Endothelial cell (in vitro differentiated cells): ENCODE data around the gene EIF2D. TPM values are rescaled to one million over a fixed set of nuclear protein-coding genes. Genes with fewer than 3 reads are reported as not detected.
A peak's percentile ranks its signal among the peaks of the same experiment; 100 is the strongest.

Experiments
- DNase-seq: peaks from one replicate; pipeline ENCODE4 v3.0.0; 2021; ENCODE audit warnings: low spot score
- H3K27ac Mint-ChIP-seq: one replicate; pipeline ENCODE4 v1.8.0; 2021; ENCODE audit warnings: mixed read lengths, inconsistent platforms; ENCODE audit not compliant: unreplicated experiment
- H3K27me3 Mint-ChIP-seq: one replicate; pipeline ENCODE4 v1.8.0; 2021; ENCODE audit warnings: mild to moderate bottlenecking, moderate library complexity, mixed read lengths, inconsistent platforms; ENCODE audit not compliant: unreplicated experiment
- H3K36me3 Mint-ChIP-seq: one replicate; pipeline ENCODE4 v1.8.0; 2021; ENCODE audit warnings: mild to moderate bottlenecking, low read depth, mixed read lengths, inconsistent platforms; ENCODE audit not compliant: unreplicated experiment
- H3K4me1 Mint-ChIP-seq: one replicate; pipeline ENCODE4 v1.8.0; 2021; ENCODE audit warnings: mild to moderate bottlenecking, mixed read lengths, inconsistent platforms; ENCODE audit not compliant: unreplicated experiment
- H3K4me3 Mint-ChIP-seq: one replicate; pipeline ENCODE4 v1.8.0; 2021; ENCODE audit warnings: mild to moderate bottlenecking, mixed read lengths, inconsistent platforms; ENCODE audit not compliant: unreplicated experiment
- H3K9me3 Mint-ChIP-seq: one replicate; pipeline ENCODE4 v1.8.0; 2021; ENCODE audit warnings: mixed read lengths, inconsistent platforms; ENCODE audit not compliant: unreplicated experiment
- long read RNA-seq: library from polyadenylated mRNA; unstranded; transcript quantifications from one replicate; pipeline ENCODE4 v2.0.0, GENCODE V29; 2020; ENCODE audit not compliant: unreplicated experiment
- total RNA-seq: library from RNA; stranded (reverse); fragmentation: NEBNext Ultra II Directional; extraction: Animal tissue kit (Norgen Biotek cat#: 25700); gene quantifications from one replicate; pipeline ENCODE4 v1.2.1, GENCODE V29; 2021; ENCODE audit not compliant: unreplicated experiment
- TF ChIP-seq, protein P1 (sequence below): fragments of 200-600 bp; sonication (generic); IDR thresholded peaks from one replicate; pipeline ENCODE4 v1.5.0; 2021; ENCODE audit warnings: antibody characterized with exemption; ENCODE audit not compliant: unreplicated experiment

Gene EIF2D, protein sequence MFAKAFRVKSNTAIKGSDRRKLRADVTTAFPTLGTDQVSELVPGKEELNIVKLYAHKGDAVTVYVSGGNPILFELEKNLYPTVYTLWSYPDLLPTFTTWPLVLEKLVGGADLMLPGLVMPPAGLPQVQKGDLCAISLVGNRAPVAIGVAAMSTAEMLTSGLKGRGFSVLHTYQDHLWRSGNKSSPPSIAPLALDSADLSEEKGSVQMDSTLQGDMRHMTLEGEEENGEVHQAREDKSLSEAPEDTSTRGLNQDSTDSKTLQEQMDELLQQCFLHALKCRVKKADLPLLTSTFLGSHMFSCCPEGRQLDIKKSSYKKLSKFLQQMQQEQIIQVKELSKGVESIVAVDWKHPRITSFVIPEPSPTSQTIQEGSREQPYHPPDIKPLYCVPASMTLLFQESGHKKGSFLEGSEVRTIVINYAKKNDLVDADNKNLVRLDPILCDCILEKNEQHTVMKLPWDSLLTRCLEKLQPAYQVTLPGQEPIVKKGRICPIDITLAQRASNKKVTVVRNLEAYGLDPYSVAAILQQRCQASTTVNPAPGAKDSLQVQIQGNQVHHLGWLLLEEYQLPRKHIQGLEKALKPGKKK
- total RNA-seq = 32.7 TPM
- long read RNA-seq, transcript EIF2D-201 (15 exons, 2,005 nt) = major isoform, 17 of 19 reads
- long read RNA-seq, partial matches to known transcripts = 1 of 19 reads
- long read RNA-seq, other reads (novel, unspliced or antisense) = 1 of 19 reads

DNA sequence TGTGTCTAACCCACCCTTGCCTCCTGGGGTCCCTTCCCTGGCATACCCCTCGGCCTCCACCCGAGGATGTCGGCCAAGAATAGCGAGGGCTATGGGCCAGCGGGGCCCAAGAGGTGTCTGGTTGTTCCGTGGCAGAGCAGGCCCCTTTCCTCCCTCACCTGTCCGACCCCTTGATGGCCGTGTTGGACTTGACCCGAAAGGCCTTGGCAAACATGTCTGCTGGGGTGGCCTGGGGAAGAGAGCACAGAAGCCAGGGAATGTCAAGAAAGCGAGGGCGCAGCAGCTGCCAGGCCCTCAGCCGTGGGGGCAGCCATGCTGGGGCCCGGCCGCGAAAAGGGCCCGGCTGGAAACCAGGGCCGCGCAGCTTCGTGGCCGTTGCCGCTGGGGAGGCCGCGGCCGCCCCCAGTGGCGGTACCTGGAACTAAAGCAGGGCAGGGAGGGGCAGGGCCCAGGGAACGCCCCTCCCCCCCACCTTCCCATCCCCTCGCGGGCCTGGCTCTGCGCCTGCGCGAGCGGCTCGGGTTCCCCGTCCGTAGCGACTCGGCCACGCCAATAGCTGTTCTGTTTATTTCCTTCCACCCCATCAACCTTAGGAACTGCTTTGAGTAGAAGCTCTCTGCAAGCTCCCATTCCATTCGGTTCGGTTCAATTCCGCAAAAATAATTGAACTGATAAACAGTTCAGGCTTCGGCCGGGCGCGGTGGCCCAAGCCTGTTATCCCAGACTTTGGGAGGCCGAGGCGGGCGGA lies at the start of gene EIF2D:
TSS of gene EIF2D (minus strand) at position 337 of the 748 bp plus-strand sequence. CDS start at position 214, 123 bp downstream.
- H3K27me3 Mint-ChIP-seq = no peaks in the 10 kb centered on the region
- peak within 1 kb of the TSS; percentile 95 for H3K27ac Mint-ChIP-seq
- peak; percentile 100 for DNase-seq
- H3K4me3 Mint-ChIP-seq = peak within 1 kb of the TSS; percentile 93
- TF ChIP-seq, protein P1, sequence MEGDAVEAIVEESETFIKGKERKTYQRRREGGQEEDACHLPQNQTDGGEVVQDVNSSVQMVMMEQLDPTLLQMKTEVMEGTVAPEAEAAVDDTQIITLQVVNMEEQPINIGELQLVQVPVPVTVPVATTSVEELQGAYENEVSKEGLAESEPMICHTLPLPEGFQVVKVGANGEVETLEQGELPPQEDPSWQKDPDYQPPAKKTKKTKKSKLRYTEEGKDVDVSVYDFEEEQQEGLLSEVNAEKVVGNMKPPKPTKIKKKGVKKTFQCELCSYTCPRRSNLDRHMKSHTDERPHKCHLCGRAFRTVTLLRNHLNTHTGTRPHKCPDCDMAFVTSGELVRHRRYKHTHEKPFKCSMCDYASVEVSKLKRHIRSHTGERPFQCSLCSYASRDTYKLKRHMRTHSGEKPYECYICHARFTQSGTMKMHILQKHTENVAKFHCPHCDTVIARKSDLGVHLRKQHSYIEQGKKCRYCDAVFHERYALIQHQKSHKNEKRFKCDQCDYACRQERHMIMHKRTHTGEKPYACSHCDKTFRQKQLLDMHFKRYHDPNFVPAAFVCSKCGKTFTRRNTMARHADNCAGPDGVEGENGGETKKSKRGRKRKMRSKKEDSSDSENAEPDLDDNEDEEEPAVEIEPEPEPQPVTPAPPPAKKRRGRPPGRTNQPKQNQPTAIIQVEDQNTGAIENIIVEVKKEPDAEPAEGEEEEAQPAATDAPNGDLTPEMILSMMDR = peak; percentile 87
- no peaks in the 10 kb centered on the region for H3K9me3 Mint-ChIP-seq
- peaks cover 9% of the 10 kb centered on the region for H3K4me1 Mint-ChIP-seq
- no peaks in the 10 kb centered on the region for H3K36me3 Mint-ChIP-seq

DNA sequence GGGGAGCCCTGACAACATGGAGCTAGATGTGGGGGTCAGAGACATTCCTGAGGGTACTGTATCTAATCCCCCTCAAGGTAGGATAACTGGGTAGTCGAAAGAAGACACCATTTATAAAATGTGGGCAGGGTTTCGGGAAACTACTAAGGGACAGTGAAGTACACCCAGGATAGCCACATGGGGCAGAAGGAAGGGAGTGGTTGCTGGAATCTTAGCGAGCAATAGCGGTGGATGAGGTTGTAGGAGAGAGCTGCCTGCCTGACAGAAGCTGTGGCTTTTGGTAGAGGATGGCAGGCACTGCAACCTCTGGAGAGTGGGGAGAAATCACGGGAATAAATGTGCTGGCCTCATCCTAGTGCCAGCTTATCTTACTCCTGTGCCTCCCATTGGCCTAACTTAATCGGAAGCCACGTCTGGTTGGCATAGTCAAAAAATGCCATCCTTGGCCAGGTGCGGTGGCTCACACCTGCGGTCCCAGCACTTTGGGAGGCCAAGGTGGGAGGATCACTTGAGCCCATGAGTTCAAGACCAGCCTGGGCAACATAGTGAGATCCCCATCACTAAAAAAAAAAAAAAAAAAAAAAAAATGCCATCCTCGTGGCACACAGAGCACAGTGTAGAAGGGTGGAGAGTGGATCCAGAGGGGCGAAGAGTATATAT lies 49.0 kb upstream of the EIF2D start:
- H3K4me1 Mint-ChIP-seq = peaks cover 10% of the 10 kb centered on the region
- no peak overlapping the region for H3K4me3 Mint-ChIP-seq
- peaks cover 5% of the 10 kb centered on the region for H3K27me3 Mint-ChIP-seq
- H3K27ac Mint-ChIP-seq = no peak overlapping the region
- H3K9me3 Mint-ChIP-seq = no peaks in the 10 kb centered on the region
- DNase-seq = no peak
- TF ChIP-seq, protein P1 = no peak
- no peaks in the 10 kb centered on the region for H3K36me3 Mint-ChIP-seq

DNA sequence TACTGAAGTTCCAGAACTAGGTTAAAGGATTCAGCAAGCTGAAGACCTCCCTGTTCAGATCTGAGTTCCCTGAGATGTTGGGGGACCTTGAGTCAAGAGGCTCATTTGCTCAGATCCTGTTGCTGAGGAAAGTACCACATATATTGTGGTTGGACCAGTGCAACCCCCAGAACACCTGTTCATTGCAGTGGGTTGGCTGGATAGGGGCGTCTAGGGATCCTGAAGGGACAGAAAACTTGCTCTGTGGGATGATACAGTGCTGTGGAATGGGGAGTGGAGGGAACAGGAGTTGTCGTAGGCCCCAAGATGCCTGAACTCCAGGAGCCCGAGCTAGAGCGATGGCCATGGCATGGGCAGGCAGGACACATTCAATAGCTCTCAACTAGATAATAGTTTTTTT lies 47.9 kb upstream of the EIF2D start:
- peaks cover 5% of the 10 kb centered on the region for H3K27me3 Mint-ChIP-seq
- no peak overlapping the region for H3K27ac Mint-ChIP-seq
- no peak overlapping the region for H3K4me3 Mint-ChIP-seq

DNA sequence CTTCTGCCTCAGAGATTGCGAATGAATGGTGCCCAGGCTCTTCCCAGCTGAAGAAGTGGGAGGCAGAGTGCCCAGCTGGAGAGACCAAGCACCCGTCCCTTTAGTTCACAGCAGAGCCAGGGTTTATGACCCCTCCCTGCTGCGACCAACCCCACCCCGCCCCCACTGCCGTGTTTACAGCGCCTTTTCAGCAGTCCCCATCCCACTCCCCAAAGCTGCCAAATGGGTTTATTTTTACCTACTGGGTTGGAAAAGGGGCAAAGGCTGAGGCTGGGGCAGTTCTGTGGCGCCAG lies 46.7 kb upstream of the EIF2D start:
- peaks cover 9% of the 10 kb centered on the region for H3K4me1 Mint-ChIP-seq
- no peaks in the 10 kb centered on the region for H3K36me3 Mint-ChIP-seq
- no peaks in the 10 kb centered on the region for H3K9me3 Mint-ChIP-seq
- no peak overlapping the region for H3K27ac Mint-ChIP-seq
- DNase-seq = no peak
- peaks cover 5% of the 10 kb centered on the region for H3K27me3 Mint-ChIP-seq
- no peak overlapping the region for H3K4me3 Mint-ChIP-seq
- TF ChIP-seq, protein P1 = no peak

More for the DNA sequence above, 47.9 kb upstream of the EIF2D start:
- TF ChIP-seq, protein P1 = no peak
- Mint-ChIP-seq H3K36me3 (no peaks in the 10 kb centered on the region), H3K9me3 (no peaks in the 10 kb centered on the region), H3K4me1 (peaks cover 10% of the 10 kb centered on the region)
- DNase-seq = no peak
